Fibroblast of the conjunctiva (primary cell): ENCODE results near the gene EXPH5.

Experiments used
- DNase-seq: peaks from one replicate; pipeline ENCODE4 v3.0.0-alpha.2; 2010; ENCODE audit warnings: low read depth

The EXPH5 gene

GRCh38 chr11:108562746-108563581, 30.6 kb downstream of the EXPH5 start:
- no peak for DNase-seq

- no peak for DNase-seq
Observed at GRCh38 chr11:108561535-108561991, 32.0 kb downstream of the EXPH5 start.

GRCh38 chr11:108559904-108560303, 33.7 kb downstream of the EXPH5 start:
- no peak for DNase-seq

- DNase-seq: no peak
Observed at GRCh38 chr11:108559340-108559739, 34.2 kb downstream of the EXPH5 start.

- no peak for DNase-seq
Observed at GRCh38 chr11:108558222-108558621, 35.3 kb downstream of the EXPH5 start.

GRCh38 chr11:108556019-108556418, 37.5 kb downstream of the EXPH5 start:
- no peak for DNase-seq

GRCh38 chr11:108551651-108552462, 41.7 kb downstream of the EXPH5 start:
- no peak for DNase-seq

- DNase-seq: no peak
Observed at GRCh38 chr11:108549319-108549885, 44.2 kb downstream of the EXPH5 start.

GRCh38 chr11:108545909-108546501, 47.6 kb downstream of the EXPH5 start:
- DNase-seq: no peak

- DNase-seq: no peak
Observed at GRCh38 chr11:108543316-108543964, 50.1 kb downstream of the EXPH5 start.

GRCh38 chr11:108541531-108541930, 52.0 kb downstream of the EXPH5 start:
- no peak for DNase-seq

GRCh38 chr11:108538502-108538901, 55.1 kb downstream of the EXPH5 start:
- DNase-seq: no peak

- no peak for DNase-seq
Observed at GRCh38 chr11:108538022-108538424, 55.5 kb downstream of the EXPH5 start.

GRCh38 chr11:108536783-108537182, 56.8 kb downstream of the EXPH5 start:
- no peak for DNase-seq

GRCh38 chr11:108535384-108535955, 58.1 kb downstream of the EXPH5 start:
- no peak for DNase-seq

- DNase-seq: no peak
Observed at GRCh38 chr11:108534274-108534882, 59.2 kb downstream of the EXPH5 start.

GRCh38 chr11:108530426-108530825, 63.1 kb downstream of the EXPH5 start:
- DNase-seq: no peak

GRCh38 chr11:108527382-108527781, 66.2 kb downstream of the EXPH5 start:
- DNase-seq: no peak

GRCh38 chr11:108525161-108525560, 68.4 kb downstream of the EXPH5 start:
- no peak for DNase-seq

GRCh38 chr11:108524422-108524821, 69.1 kb downstream of the EXPH5 start:
- DNase-seq: no peak

GRCh38 chr11:108522318-108522717, 71.2 kb downstream of the EXPH5 start:
- no peak for DNase-seq
